Esophagus squamous epithelium (tissue), 5 donors: ENCODE results near the gene GPR176. TPM values are rescaled to one million over a fixed set of nuclear protein-coding genes. Genes with fewer than 3 reads are reported as not detected.

Experiments used
- DNase-seq: peaks from one replicate; lab custom pipeline; 2025; lab: John Stamatoyannopoulos, UW
- H3K27ac ChIP-seq, 4 donors: fragments of 200-600 bp; sonication (generic); one replicate each; pipeline ENCODE4 v1.5.1; 2016 to 2019; ENCODE audit warnings: mild to moderate bottlenecking in 1 of 4
- H3K27me3 ChIP-seq, 4 donors: fragments of 200-600 bp; sonication (generic); 1 replicate in 3 of 4; 2 replicates in 1 of 4; pipeline versions ENCODE4 v1.5.1 to v1.6.0; 2017 to 2021; ENCODE audit warnings: antibody characterized with exemption in 1 of 4
- H3K36me3 ChIP-seq, 3 donors: fragments of 200-600 bp; sonication (generic); one replicate each; pipeline ENCODE4 v1.5.1; 2016 to 2019
- H3K4me1 ChIP-seq, 3 donors: fragments of 200-600 bp; sonication (generic); one replicate each; pipeline ENCODE4 v1.5.1; 2017 to 2019
- H3K4me3 ChIP-seq, 4 donors: fragments of 200-600 bp; sonication (generic); 1 replicate in 3 of 4; 2 replicates in 1 of 4; pipeline ENCODE4 v1.5.1; 2016 to 2019; ENCODE audit warnings: mild to moderate bottlenecking in 2 of 4, moderate library complexity in 1 of 4
- H3K9me3 ChIP-seq, 3 donors: fragments of 200-600 bp; sonication (generic); one replicate each; pipeline ENCODE4 v1.5.1; 2016 to 2019
- POLR2A ChIP-seq, 4 donors: fragments of 450-650 bp; IDR thresholded peaks; one replicate each; pipeline ENCODE4 v1.6.1; 2017; ENCODE audit warnings: antibody characterized with exemption in 4 of 4, mild to moderate bottlenecking in 4 of 4, moderate library complexity in 3 of 4
- WGBS, 2 donors: methylation state at CpG; one replicate each; pipeline ENCODE4 v1.1.5; 2018; 5-methylcytosine and 5-hydroxymethylcytosine counted together
- intact Hi-C: fragments of 100-400 bp; cut with DNase I; formaldehyde crosslinking; loops from one replicate; pipeline ENCODE4 v1.15.0; 2022
- total RNA-seq, 4 donors: library from RNA; depleted of rRNA; stranded (reverse); fragments of >200 nt; gene quantifications; one replicate each; pipeline ENCODE4 v1.1.0, GENCODE V29; 2016
- TF ChIP-seq, protein P1 (sequence below), 6 experiments: fragments of 450-650 bp in 4 of 6; fragments of 200-600 bp in 2 of 6; sonication (generic) in 2 of 6; IDR thresholded peaks; one replicate each; pipeline ENCODE4 v1.5.1; 2016 to 2019; ENCODE audit warnings: antibody characterized with exemption in 6 of 6, mild to moderate bottlenecking in 4 of 6, moderate library complexity in 4 of 6
- donor health status: DM: yes; HTN: yes; CAD: no.

Gene GPR176
- total RNA-seq, 4 donors from 2014 or later: 1.1 to 5.0 (median 4.0) TPM; not detected in 1

GRCh38 chr15:39869254-39869653, 50.8 kb downstream of the GPR176 start:
- Histone ChIP-seq H3K4me1 (peaks cover 0 to 13% (median 3%) of the 10 kb centered on the region in 3 donors), H3K36me3 (no peaks in the 10 kb centered on the region), H3K9me3 (no peaks in the 10 kb centered on the region), H3K27me3 (no peaks in the 10 kb centered on the region), H3K4me3 (no peak overlapping the region), H3K27ac (no peak overlapping the region)
- intact Hi-C loops: no loop called here
- TF ChIP-seq, protein P1, sequence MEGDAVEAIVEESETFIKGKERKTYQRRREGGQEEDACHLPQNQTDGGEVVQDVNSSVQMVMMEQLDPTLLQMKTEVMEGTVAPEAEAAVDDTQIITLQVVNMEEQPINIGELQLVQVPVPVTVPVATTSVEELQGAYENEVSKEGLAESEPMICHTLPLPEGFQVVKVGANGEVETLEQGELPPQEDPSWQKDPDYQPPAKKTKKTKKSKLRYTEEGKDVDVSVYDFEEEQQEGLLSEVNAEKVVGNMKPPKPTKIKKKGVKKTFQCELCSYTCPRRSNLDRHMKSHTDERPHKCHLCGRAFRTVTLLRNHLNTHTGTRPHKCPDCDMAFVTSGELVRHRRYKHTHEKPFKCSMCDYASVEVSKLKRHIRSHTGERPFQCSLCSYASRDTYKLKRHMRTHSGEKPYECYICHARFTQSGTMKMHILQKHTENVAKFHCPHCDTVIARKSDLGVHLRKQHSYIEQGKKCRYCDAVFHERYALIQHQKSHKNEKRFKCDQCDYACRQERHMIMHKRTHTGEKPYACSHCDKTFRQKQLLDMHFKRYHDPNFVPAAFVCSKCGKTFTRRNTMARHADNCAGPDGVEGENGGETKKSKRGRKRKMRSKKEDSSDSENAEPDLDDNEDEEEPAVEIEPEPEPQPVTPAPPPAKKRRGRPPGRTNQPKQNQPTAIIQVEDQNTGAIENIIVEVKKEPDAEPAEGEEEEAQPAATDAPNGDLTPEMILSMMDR (IDR thresholded peaks at IDR 0.05): no peak
- TF ChIP-seq POLR2A (IDR thresholded peaks at IDR 0.05): no peak
- WGBS, 2 donors: 43 to 49% methylated on average over 4 of the region's 4 CpGs
- DNase-seq: no peak

GRCh38 chr15:39868396-39868795, 51.7 kb downstream of the GPR176 start:
- intact Hi-C loops: no loop called here
- 83 to 90% methylated on average over 1 to 2 of the region's 2 CpGs for WGBS, 2 donors
- Histone ChIP-seq H3K9me3 (no peaks in the 10 kb centered on the region), H3K4me1 (peaks cover 0 to 13% (median 3%) of the 10 kb centered on the region in 3 donors), H3K4me3 (no peak overlapping the region), H3K27me3 (no peaks in the 10 kb centered on the region), H3K36me3 (no peaks in the 10 kb centered on the region), H3K27ac (no peak overlapping the region)
- DNase-seq: no peak
- no peak for TF ChIP-seq POLR2A (IDR thresholded peaks at IDR 0.05)
- TF ChIP-seq, protein P1 (IDR thresholded peaks at IDR 0.05): no peak

GRCh38 chr15:39864116-39864515, 56.0 kb downstream of the GPR176 start:
- Histone ChIP-seq H3K4me3 (no peak overlapping the region), H3K4me1 (peaks cover 0 to 2% (median 0%) of the 10 kb centered on the region in 3 donors), H3K9me3 (no peaks in the 10 kb centered on the region), H3K27ac (no peak overlapping the region), H3K27me3 (no peaks in the 10 kb centered on the region), H3K36me3 (no peaks in the 10 kb centered on the region)
- TF ChIP-seq, protein P1 (IDR thresholded peaks at IDR 0.05): no peak
- no peak for TF ChIP-seq POLR2A (IDR thresholded peaks at IDR 0.05)
- intact Hi-C loops: no loop called here
- no peak for DNase-seq
- 70 to 72% methylated on average over 1 of the region's 1 CpG for WGBS, 2 donors

- H3K4me3 ChIP-seq: no peak overlapping the region
- 77 to 92% methylated on average over 1 of the region's 1 CpG for WGBS, 2 donors
- no peaks in the 10 kb centered on the region for H3K36me3 ChIP-seq
- intact Hi-C loops: no loop called here
- H3K27me3 ChIP-seq: no peaks in the 10 kb centered on the region
- no peak for DNase-seq
- no peaks in the 10 kb centered on the region for H3K9me3 ChIP-seq
- no peak for TF ChIP-seq POLR2A (IDR thresholded peaks at IDR 0.05)
- TF ChIP-seq, protein P1 (IDR thresholded peaks at IDR 0.05): no peak
- no peaks in the 10 kb centered on the region for H3K4me1 ChIP-seq
- no peak overlapping the region for H3K27ac ChIP-seq
Measured at GRCh38 chr15:39860871-39861270, 59.2 kb downstream of the GPR176 start.

- no peak for TF ChIP-seq POLR2A (IDR thresholded peaks at IDR 0.05)
- TF ChIP-seq, protein P1 (IDR thresholded peaks at IDR 0.05): no peak
- intact Hi-C loops: no loop called here
- Histone ChIP-seq H3K4me1 (no peaks in the 10 kb centered on the region), H3K36me3 (no peaks in the 10 kb centered on the region), H3K9me3 (no peaks in the 10 kb centered on the region), H3K27me3 (no peaks in the 10 kb centered on the region), H3K4me3 (no peak overlapping the region), H3K27ac (no peak overlapping the region)
- WGBS, 2 donors: 90 to 94% methylated on average over 3 of the region's 3 CpGs
- DNase-seq: no peak
Measured at GRCh38 chr15:39860200-39860599, 59.9 kb downstream of the GPR176 start.
